ENCODE data around the gene SOBP.
"Not testable (repeated sequence)": the region's sequence is repeated elsewhere in the genome, so short reads cannot be mapped to it uniquely, and the experiment has no call there.

Gene SOBP

GRCh38 chr6:107459283-107460082 lies 30.4 kb upstream of the SOBP start, which contains the start of gene PDSS2:
PDSS2 (minus strand) TSS chr6:107459564; CDS start chr6:107459285, 279 bp downstream.
- Histone ChIP-seq H3K27me3 (ENCODE audit: insufficient read depth, poor library complexity, severe bottlenecking) (no peaks in the 10 kb centered on the region), H3K9me3 (ENCODE audit: severe bottlenecking) (no peaks in the 10 kb centered on the region), H3K4me3 (ENCODE audit: severe bottlenecking) (peak within 1 kb of the TSS; percentile 58), H3K4me1 (ENCODE audit: insufficient read depth, poor library complexity, severe bottlenecking) (peaks cover 7% of the 10 kb centered on the region), H3K27ac (ENCODE audit: poor library complexity, severe bottlenecking) (peak within 1 kb of the TSS; percentile 50), H3K36me3 (ENCODE audit: low read depth) (no peaks in the 10 kb centered on the region)
- peak; percentile 92 for ATAC-seq (ENCODE audit: low read depth)
- DNase-seq (ENCODE audit: low spot score), result peak; percentile 97
- TF ChIP-seq CTCF (IDR thresholded peaks at IDR 0.05; ENCODE audit: poor library complexity, severe bottlenecking), result peak; percentile 53

GRCh38 chr6:107460083-107460631 lies 29.8 kb upstream of the SOBP start:
- Histone ChIP-seq H3K9me3 (ENCODE audit: severe bottlenecking) (no peaks in the 10 kb centered on the region), H3K36me3 (ENCODE audit: low read depth) (no peaks in the 10 kb centered on the region), H3K4me1 (ENCODE audit: insufficient read depth, poor library complexity, severe bottlenecking) (peaks cover 7% of the 10 kb centered on the region), H3K27me3 (ENCODE audit: insufficient read depth, poor library complexity, severe bottlenecking) (no peaks in the 10 kb centered on the region), H3K27ac (ENCODE audit: poor library complexity, severe bottlenecking) (peak overlapping the region; percentile 50), H3K4me3 (ENCODE audit: severe bottlenecking) (peak overlapping the region; percentile 58)
- no peak for DNase-seq (ENCODE audit: low spot score)
- no peak for TF ChIP-seq CTCF (IDR thresholded peaks at IDR 0.05; ENCODE audit: poor library complexity, severe bottlenecking)
- no peak for ATAC-seq (ENCODE audit: low read depth)

- Histone ChIP-seq H3K4me1 (ENCODE audit: insufficient read depth, poor library complexity, severe bottlenecking) (no peaks in the 10 kb centered on the region), H3K27ac (ENCODE audit: poor library complexity, severe bottlenecking) (no peak overlapping the region), H3K4me3 (ENCODE audit: severe bottlenecking) (no peak overlapping the region), H3K27me3 (ENCODE audit: insufficient read depth, poor library complexity, severe bottlenecking) (peaks cover 2% of the 10 kb centered on the region), H3K9me3 (ENCODE audit: severe bottlenecking) (no peaks in the 10 kb centered on the region), H3K36me3 (ENCODE audit: low read depth) (no peaks in the 10 kb centered on the region)
- no peak for DNase-seq (ENCODE audit: low spot score)
- ATAC-seq (ENCODE audit: low read depth), result no peak
- TF ChIP-seq CTCF (IDR thresholded peaks at IDR 0.05; ENCODE audit: poor library complexity, severe bottlenecking), result no peak
Observed at GRCh38 chr6:107466062-107466461, 23.9 kb upstream of the SOBP start.

GRCh38 chr6:107470364-107470763 lies 19.6 kb upstream of the SOBP start:
- no peak for TF ChIP-seq CTCF (IDR thresholded peaks at IDR 0.05; ENCODE audit: poor library complexity, severe bottlenecking)
- Histone ChIP-seq H3K27ac (ENCODE audit: poor library complexity, severe bottlenecking) (no peak overlapping the region), H3K27me3 (ENCODE audit: insufficient read depth, poor library complexity, severe bottlenecking) (peaks cover 9% of the 10 kb centered on the region), H3K4me3 (ENCODE audit: severe bottlenecking) (no peak overlapping the region), H3K9me3 (ENCODE audit: severe bottlenecking) (no peaks in the 10 kb centered on the region), H3K4me1 (ENCODE audit: insufficient read depth, poor library complexity, severe bottlenecking) (no peaks in the 10 kb centered on the region), H3K36me3 (ENCODE audit: low read depth) (no peaks in the 10 kb centered on the region)
- no peak for ATAC-seq (ENCODE audit: low read depth)
- no peak for DNase-seq (ENCODE audit: low spot score)

GRCh38 chr6:107473660-107474059 lies 16.3 kb upstream of the SOBP start:
- no peak for DNase-seq (ENCODE audit: low spot score)
- Histone ChIP-seq H3K36me3 (ENCODE audit: low read depth) (no peaks in the 10 kb centered on the region), H3K9me3 (ENCODE audit: severe bottlenecking) (no peaks in the 10 kb centered on the region), H3K4me1 (ENCODE audit: insufficient read depth, poor library complexity, severe bottlenecking) (no peaks in the 10 kb centered on the region), H3K4me3 (ENCODE audit: severe bottlenecking) (no peak overlapping the region), H3K27me3 (ENCODE audit: insufficient read depth, poor library complexity, severe bottlenecking) (peaks cover 9% of the 10 kb centered on the region), H3K27ac (ENCODE audit: poor library complexity, severe bottlenecking) (no peak overlapping the region)
- TF ChIP-seq CTCF (IDR thresholded peaks at IDR 0.05; ENCODE audit: poor library complexity, severe bottlenecking), result no peak
- ATAC-seq (ENCODE audit: low read depth), result no peak

GRCh38 chr6:107475360-107475759 lies 14.6 kb upstream of the SOBP start:
- not testable (repeated sequence) for H3K4me1 ChIP-seq (ENCODE audit: insufficient read depth, poor library complexity, severe bottlenecking); DNase-seq (ENCODE audit: low spot score); H3K27ac ChIP-seq (ENCODE audit: poor library complexity, severe bottlenecking); ATAC-seq (ENCODE audit: low read depth); H3K36me3 ChIP-seq (ENCODE audit: low read depth); H3K4me3 ChIP-seq (ENCODE audit: severe bottlenecking); H3K9me3 ChIP-seq (ENCODE audit: severe bottlenecking)
- peaks cover 12% of the 10 kb centered on the region for H3K27me3 ChIP-seq (ENCODE audit: insufficient read depth, poor library complexity, severe bottlenecking)

GRCh38 chr6:107475826-107476225 lies 14.1 kb upstream of the SOBP start:
- not testable (repeated sequence) for H3K4me1 ChIP-seq (ENCODE audit: insufficient read depth, poor library complexity, severe bottlenecking); H3K36me3 ChIP-seq (ENCODE audit: low read depth); H3K9me3 ChIP-seq (ENCODE audit: severe bottlenecking); H3K27ac ChIP-seq (ENCODE audit: poor library complexity, severe bottlenecking); ATAC-seq (ENCODE audit: low read depth); H3K4me3 ChIP-seq (ENCODE audit: severe bottlenecking); DNase-seq (ENCODE audit: low spot score)
- H3K27me3 ChIP-seq (ENCODE audit: insufficient read depth, poor library complexity, severe bottlenecking), result peaks cover 14% of the 10 kb centered on the region

Data from RWPE2 (cell line).